HG02870 (cell line): Measurements from ENCODE around the gene DENND6B.
"Not testable (repeated sequence)": the region's sequence is repeated elsewhere in the genome, so short reads cannot be mapped to it uniquely, and the experiment has no call there.

ENCODE experiments used
- ATAC-seq: cut with Tn5 transposase; IDR thresholded peaks from one replicate; pipeline ENCODE4 v1.9.1; 2021; ENCODE audit warnings: mild to moderate bottlenecking, moderate library complexity; ENCODE audit not compliant: unreplicated experiment

The DENND6B gene

DNA sequence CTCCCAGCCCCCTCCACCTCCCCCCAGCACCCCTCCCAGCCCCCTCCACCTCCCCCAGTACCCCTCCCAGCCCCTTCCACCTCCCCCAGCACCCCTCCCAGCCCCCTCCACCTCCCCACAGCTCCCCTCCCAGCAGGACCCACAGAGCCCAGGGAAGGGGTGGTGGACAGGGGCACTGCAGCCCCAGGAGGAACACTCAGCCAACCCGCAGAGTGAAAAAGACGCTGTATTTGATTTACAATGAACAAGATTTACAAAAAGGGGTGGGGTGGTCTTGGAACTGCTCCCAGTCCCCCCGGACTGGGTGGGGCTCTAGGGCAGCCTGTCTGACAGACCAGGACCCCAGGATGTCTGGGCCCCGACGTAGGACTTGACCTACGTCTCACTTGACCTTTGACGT is 52.0 kb downstream of the DENND6B start:
- ATAC-seq: no peak

DNA sequence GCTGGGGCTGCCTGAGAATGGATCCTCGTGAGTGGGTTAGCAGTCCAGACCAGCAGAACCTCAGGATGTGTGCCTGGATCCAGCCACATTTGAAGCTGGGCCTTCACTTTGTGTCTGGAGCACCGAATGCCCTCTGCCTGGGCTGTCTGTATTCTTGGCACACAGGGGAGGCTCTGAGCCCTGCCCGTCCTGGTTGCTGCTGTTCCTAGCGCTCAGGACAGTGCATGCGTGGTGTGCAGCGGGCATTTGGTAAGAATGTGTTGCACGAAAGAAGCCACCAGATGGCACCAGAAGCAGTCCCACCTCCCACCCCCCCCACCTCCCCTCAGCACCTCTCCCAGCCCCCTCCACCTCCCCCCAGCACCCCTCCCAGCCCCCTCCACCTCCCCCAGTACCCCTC is 52.5 kb downstream of the DENND6B start:
- no peak for ATAC-seq

DNA sequence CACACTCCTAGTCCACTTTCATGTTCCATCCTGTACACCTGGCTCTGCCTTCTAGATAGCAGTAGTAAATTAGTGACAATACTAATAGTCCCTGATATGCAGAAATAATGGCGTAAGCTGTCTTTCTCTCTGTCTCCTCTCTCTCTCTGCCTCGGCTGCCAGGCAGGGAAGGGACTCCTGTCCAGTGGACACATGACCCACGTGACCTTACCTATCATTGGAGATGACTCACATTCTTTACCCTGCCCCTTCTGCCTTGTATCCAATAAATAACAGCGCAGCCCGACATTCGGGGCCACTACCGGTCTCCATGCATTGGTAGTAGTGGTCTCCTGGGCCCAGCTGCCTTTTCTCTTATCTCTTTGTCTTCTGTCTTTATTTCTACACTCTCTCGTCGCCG is 53.0 kb downstream of the DENND6B start:
- ATAC-seq: not testable (repeated sequence)

DNA sequence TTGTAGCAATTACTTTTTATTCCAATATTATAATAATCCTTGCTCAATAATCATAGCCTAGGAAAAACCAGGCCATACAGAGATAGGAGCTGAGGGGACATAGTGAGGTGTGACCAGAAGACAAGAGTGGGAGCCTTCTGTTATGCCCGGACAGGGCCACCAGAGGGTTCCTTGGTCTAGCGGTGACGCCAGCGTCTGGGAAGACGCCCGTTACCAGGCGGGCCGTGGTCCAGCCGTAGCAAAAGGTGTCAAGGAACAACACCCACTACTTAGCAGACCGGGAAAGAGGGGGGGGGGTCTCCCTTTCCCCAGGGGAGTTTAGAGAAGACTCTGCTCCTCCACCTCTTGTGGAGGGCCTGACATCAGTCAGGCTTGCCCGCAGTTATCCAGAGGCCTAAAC is 53.5 kb downstream of the DENND6B start:
- ATAC-seq: not testable (repeated sequence)

DNA sequence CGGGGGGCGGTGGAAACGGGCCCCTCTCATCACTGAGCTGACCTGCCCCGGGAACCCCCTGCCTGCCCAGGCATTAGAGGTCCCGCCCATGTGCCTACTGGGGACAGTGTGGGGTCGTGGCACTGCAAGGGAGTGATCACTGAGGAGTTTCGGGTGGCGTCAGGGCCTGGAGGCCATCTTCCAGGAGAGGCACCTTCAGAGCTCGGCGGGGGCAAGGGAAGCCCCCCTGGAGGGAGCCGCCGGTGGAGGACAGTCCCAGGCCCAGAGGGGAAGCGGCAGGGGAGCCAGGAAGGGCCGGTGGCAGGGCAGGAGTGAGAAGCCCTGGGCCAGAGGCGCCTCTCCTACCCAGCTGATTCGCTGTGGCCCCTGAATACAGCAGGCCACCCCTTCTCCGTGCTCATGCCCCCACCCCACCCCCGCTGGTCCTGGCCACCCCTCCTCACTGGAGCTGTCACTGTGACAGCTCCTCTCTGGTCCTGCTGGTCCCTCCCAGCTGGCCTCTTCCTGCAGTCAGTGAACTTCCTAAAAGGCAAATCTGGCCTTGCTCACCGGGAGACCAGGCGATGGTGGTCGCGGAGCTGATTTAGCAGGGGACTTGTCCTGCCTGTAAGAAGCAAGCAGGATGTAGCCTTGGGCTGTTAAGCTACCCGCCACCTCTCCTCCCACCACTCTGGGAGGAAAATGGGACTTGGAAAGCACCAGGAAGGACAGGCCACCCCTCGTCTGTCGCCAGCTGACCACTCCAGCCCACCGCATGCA is 54.6 kb downstream of the DENND6B start:
- ATAC-seq: no peak

DNA sequence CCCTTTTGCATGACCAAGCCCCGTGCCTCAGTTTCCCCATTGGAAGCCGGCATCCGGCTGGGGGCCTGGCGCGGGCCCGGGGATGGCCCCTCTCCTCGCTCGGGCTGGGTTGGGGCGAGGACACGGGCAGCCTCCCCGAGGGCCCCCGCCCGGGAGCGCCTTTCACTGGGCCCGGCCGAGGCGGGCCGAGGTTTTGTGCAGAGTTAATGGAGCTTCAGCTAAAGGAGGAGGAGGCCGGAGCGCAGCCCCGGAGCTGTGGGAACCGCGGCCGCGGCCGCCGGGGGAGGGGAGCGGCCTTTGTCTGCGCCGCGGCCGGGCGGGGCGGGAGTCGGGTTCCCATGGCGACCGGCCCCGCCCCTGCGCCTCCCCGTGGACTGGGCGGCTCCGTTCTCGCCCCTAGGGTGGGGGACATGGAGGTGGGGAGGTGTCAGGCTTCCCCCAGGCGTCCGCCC is 55.3 kb downstream of the DENND6B start:
- no peak for ATAC-seq

DNA sequence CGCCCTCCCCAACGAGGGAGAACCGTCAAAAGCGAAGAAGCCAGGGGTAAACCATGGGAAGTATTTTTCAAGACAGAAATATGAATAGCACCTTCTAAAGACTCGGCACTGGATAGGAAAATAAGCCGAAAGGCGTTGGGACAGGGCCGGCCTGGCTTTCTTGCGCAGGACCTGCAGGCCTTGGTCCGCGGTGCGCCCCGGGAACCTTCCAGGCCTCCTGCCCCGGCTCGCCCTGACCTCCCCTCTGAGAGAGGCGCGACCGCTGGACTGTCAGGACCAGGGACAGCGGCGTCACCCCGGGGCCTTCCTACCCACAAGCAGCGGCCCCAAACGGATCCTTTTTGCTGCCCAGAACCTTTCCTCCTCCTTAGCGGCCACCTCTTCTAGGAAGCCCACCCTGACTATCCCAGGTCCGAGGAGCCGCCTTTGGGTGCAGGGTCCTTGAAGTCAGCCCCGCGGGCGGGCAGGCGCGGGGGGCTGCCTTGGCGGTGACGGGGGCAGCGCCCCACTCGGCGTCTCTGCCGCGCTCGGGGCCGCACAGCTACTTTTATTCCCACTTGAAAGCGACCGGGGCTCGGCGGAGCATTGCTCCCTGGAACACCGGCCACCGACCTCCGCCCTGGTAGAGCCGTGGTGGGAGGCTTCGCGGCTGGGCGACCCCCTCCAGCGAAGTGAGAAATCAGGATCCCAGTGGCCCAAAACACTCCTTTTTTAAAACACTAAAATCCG is 56.0 kb downstream of the DENND6B start:
- no peak for ATAC-seq

DNA sequence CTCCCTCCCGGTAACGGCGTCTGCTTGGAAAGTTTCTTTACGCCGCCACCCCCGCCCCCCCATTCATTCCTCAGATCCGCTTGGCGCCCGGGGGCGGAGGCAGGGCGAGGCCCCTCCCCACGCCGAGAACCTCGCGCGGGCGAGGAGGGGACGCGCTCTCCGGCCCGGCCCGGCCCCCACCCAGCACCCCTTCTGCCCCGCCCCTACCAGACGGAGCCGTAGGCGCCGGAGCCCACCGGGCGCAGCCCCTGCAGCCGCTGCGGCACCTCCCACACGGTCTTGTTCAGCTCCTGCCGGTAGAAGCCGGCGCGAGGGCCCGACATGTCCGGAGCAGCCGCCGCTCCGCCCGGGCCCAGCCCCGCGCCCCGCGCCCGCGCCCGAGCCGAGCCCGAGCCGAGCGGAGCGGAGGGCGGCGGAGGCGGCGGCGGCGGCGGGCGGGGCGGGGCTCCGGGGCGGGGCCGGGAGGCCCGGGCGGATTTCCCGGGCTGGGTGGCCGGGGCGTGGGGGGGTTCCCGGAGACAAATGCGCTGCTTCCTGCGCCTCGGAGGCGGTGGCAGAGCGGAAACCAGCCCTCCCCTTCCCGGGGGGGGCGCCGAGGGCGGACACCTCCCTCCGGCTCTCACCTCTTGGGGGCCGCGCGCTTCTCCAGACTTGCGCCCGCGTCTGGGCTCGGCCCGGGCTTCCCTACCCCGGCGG is 56.7 kb downstream of the DENND6B start, which contains the start of gene MAPK11:
Gene MAPK11 (minus strand): TSS at position 411 of the 696 bp plus-strand sequence. CDS start 88 bp downstream, at position 323.
- ATAC-seq: no peak

DNA sequence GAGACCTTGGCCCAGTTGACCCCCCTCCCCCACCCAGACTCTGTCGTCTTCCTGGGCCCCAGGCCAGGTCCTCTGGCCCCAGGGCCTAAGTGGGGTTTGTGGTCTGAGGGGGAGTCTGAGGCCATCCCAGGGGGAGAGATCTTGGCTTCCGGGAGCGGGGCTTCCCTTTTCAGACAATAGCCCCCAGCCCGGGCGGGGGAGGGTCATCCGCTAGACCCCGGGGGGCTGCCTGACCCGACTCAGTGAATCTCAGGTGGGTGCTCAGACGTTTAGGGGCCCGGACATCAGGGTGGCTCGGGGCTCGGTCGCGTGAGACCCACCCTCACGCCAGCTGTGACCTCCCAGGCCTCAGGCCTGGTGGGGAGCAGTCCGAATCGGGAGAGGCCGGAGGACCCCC is 57.2 kb downstream of the DENND6B start:
- ATAC-seq: no peak

DNA sequence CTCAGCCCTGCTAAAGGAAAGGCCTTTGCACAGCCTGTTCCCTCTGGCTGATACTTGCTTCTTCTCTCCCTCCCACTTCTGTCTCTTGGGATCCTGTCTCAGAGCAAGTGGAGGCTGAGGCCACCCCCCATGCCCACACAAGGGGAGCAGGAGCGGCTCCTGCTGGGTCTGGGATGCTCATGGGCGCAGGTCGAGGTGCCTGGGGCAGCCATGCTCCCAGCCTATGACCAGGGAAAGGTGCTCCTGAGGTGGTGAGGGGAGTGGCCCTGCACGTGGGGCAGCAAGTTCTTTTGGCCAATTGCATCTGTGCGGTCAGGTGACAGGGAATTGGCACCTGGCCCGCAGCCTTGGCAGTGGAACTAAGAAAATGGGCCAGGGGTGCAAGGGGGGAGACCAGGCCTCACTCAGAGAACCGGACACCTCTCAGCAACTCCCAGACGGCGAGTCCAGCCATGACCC is 58.1 kb downstream of the DENND6B start:
- no peak for ATAC-seq

DNA sequence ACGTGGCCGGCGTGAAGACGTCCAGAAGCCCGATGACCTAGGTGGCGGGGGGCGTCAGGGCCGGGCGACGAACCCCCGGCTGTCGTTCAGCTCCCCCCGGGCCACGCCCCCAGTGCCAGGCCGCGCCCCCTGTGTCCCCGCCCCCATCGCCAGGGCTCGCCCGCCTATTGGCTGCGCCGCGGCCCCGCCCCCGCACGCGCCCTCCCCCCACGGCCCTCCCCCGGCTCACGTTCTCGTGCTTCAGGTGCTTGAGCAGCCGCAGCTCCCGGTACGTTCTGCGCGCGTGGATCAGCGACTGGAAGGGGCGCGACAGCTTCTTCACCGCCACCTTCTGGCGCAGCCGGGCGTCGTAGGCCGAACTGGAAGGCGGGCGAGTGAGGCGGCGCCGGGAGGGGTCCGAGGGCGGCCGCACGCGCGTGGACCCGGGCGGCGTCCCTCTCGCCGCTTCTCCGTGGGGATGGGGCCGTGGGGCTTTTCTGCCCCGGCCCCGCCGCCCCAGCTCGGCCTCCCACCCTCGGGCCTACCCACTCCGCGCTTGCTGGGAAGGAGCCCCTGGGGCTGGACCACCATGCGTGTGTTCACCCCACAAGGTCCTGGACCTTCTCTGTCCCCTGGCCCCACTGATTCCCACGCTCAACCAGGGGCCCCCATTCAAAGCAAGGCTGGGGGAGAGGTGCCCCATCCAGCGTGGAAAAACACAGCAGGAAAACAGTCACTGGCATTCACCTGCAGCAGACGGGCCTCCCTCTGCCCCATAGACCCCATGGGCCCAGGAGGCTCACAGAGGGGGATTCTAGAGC is 59.0 kb downstream of the DENND6B start:
- ATAC-seq: no peak

DNA sequence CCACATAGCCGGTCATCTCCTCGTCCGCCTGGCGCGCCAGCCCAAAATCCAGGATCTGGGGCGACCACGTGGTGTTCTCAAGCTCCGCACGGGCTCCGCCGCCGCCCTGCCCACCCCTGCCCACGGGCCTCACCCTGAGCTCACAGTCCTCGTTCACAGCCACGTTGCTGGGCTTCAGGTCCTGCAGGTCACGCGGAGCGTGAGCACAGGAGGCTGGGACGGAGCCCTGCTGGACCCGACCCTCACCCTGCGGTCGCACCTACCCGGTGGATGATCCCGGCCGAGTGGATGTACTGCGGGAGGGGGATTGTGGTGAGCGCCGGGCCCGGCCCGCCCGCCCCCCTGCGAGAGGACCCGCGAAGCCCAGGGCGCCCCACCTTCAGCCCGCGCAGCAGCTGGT is 59.8 kb downstream of the DENND6B start:
- no peak for ATAC-seq

DNA sequence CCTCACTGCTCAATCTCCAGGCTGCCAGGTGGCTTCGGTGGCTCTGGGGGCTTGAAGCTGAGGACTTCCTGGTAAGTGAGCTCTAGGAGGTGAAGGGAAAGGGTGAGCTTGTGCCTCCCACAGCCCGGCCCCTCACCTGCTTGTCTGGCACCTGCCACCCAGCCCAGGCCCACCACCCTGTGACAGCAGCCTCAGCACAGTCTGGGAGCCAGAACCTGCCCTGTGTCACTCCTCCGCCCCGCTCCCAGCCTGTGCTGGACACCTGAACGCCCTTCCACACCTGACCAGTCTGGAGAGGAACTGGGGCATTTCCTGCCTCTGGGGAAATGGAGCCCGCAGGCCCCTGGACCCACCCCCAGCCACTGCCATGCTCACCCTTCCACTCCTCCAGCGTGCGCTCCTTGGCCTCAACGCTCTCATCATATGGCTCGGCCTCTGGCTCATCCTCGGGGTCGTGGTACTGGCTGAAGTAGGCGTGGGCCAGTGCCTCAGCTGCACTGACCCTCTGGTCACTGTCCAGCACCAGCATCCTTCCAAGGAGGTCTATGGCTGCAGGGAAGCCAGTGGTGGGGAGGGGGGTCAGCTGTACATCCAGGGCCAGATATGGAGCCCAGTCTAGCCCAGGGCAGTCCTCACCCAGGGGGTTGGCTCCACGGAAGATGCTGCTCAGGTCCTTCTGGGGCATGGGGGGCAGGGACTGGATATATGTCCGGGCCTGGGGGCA is 61.7 kb downstream of the DENND6B start:
- no peak for ATAC-seq

DNA sequence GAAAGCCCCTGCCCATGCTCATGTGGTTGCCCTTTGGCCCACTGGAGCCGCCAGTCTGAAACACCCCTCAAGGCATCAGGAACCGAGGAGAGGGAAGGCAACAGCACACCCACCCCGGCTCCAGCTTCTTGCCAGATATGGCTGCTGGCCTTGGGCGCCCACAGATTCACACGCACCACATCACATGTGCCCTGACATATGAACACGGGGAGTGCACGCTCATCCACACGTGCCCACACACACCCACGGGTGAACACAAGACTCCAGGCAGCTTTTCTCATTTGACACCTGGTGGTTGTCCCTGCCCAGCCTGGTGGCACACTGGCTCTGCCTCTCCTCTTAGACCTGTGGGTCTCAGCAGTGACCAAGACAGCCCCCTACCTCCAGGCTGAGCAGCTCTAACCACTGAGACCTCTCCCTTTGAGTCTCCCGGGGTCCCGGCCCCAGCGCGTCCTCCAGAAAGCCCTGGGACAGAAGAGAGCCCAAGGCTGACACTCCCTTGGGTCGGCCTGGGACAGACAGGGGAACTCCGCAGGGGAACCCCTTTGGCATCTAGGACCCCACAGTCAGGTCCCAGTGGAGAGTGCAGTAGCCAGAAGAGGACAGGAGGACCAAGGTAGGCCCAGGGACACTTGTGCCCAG is 62.6 kb downstream of the DENND6B start:
- no peak for ATAC-seq

DNA sequence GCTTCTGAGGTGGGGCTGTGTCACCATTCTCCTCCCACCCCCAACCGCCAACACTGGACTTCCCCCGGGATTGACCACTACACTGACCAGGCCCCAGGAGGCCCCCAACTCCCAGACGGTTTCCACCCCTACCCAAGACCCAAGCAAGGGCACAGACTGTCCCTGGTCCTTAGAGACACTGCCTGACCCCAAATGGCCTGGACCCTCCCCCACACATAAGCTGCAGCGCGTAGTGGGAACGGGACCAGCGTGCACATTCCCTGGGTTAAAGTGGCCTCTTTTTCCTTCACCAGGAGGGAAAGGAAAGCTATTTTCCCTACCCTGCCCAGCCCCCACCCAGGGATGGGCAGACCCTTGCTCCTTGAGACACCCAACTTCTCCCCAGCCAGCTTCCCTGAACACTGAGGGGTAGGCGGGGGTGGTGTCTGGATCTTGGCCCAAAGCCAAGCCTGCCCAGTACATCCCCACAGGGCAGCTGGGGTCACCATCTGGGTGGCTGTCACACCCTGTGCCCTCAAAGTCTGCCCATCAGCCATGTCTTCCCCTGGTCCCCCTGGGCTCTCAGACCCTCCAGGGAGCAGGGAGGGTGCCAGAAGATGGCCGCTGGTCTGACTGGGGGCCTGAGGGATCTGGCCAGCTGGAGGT is 63.7 kb downstream of the DENND6B start:
- no peak for ATAC-seq

DNA sequence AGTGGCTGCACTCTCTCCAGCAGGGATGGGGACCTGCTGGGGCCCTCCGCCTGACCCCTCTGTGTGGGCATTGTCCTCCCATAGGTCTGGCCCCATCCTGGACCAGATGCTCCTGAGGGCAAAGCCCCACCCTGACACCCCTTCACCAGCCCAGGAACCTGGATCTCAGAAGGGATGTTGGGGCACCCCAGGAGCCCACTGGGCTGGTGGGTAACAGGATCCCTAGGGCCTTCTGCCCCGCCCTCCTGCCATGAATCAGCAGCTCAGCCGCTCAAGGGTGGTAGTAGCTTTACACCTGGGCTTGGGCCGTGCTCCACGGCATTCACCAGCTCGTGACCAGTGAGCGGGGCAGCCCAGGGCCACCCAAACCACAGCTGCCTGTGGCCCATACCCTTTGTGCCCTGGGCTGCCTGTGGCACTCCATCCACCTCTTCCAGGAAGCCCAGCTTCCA is 64.3 kb downstream of the DENND6B start:
- no peak for ATAC-seq

DNA sequence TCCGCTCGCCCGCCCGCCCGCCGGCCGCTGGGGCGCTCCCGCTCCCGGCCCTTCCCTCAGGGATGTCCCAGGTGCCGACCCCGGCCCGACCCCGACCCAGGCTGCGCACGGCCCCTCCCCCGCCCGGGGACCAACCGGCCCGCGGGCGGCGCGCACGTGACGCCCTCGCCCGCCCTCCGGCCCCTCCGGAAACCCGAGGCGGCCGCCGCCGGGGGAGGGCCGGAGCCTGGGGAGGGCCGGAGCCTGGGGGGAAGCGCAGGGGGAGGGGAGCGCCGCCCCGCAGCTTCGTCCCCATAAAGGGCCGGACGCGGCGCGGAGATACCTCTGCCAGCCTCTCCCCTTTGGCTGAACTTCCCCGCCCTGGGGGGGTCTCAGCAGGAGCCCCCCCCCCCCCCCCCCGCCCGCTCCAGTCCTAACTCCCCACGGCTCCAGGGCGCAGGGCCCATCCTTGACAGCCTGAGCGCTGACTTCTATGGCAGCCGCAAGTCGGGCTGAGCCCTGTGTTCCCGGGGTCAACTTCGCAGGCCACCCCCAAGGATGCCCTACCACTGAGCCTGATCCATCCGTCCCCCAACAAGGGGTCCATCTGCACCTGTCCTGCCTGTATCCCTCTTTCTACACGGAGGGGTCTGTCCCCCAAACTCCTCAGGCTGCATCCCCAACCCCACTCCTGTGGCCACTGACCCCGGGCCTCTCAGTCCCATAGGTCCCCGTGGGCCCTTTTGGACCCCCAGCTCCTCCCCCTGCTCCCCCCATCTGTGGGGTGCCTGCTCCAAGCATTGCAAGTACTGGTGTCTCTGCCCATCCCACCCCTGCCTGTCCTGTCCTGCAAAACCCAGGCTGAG is 65.0 kb downstream of the DENND6B start, which contains the start of gene MAPK12:
Gene MAPK12 (minus strand): TSS at position 69 of the 845 bp plus-strand sequence. CDS start 174 bp downstream, outside the sequence.
- no peak for ATAC-seq
